Frontal cortex (tissue), 4 donors: ENCODE results near the gene CIRBP. TPM values are rescaled to one million over a fixed set of nuclear protein-coding genes. Genes with fewer than 3 reads are reported as not detected.

ENCODE experiments used
- DNase-seq, 2 donors: peaks; one replicate each; pipeline ENCODE4 v3.0.0; 2012; ENCODE audit warnings: low spot score in 2 of 2
- FAIRE-seq: peaks from 2 replicates; lab custom pipeline; 2012; peaks lifted over from hg19 to GRCh38; lab: Jason Lieb, UNC
- total RNA-seq: library from RNA; depleted of rRNA; stranded (reverse); fragments of >200 nt; gene quantifications from one replicate; pipeline ENCODE4 v1.2.3, GENCODE V29; 2014
- donor health status: control.
- donor health status: control.
- donor health status: control.

CIRBP gene
- total RNA-seq, 1 donor from 2014 or later: 573 TPM

GRCh38 chr19:1275976-1276627 is 7.0 kb downstream of the CIRBP start:
- DNase-seq (no peak), FAIRE-seq (no peak)

GRCh38 chr19:1276628-1277022 is 7.5 kb downstream of the CIRBP start:
- FAIRE-seq (no peak), DNase-seq (no peak)

GRCh38 chr19:1277061-1277460 is 7.9 kb downstream of the CIRBP start:
- DNase-seq: no peak
- no peak for FAIRE-seq

- no peak for FAIRE-seq
- DNase-seq: no peak
These were observed 8.9 kb downstream of the CIRBP start for GRCh38 chr19:1278074-1278473.

- FAIRE-seq (no peak), DNase-seq (no peak)
These were observed 9.9 kb downstream of the CIRBP start for GRCh38 chr19:1278713-1279660.

GRCh38 chr19:1279782-1280341 is 10.7 kb downstream of the CIRBP start:
- FAIRE-seq: no peak
- peak; percentile 88 to 92 for DNase-seq

GRCh38 chr19:1280636-1281568 is 11.8 kb downstream of the CIRBP start:
- no peak for FAIRE-seq
- DNase-seq: no peak

- DNase-seq: no peak
- FAIRE-seq: no peak
These were observed 12.6 kb downstream of the CIRBP start for GRCh38 chr19:1281569-1282287.

GRCh38 chr19:1282588-1283206 is 13.6 kb downstream of the CIRBP start:
- FAIRE-seq (no peak), DNase-seq (no peak)

GRCh38 chr19:1283207-1283916 is 14.2 kb downstream of the CIRBP start:
- FAIRE-seq: no peak
- DNase-seq: no peak

GRCh38 chr19:1283917-1284292 is 14.8 kb downstream of the CIRBP start:
- FAIRE-seq: no peak
- no peak for DNase-seq

GRCh38 chr19:1284293-1284978 is 15.3 kb downstream of the CIRBP start:
- no peak for FAIRE-seq
- no peak for DNase-seq

- no peak for FAIRE-seq
- DNase-seq: no peak
These were observed 16.0 kb downstream of the CIRBP start for GRCh38 chr19:1284979-1285736.

GRCh38 chr19:1285737-1286360 is 16.7 kb downstream of the CIRBP start, which contains the start of gene EFNA2:
Gene EFNA2, plus strand, starts transcription at chr19:1285873. Its CDS starts 296 bp downstream, at chr19:1286169.
- FAIRE-seq: no peak
- peak in 1 of 2 donors; percentile 77 for DNase-seq

- FAIRE-seq: no peak
- no peak for DNase-seq
These were observed 17.6 kb downstream of the CIRBP start for GRCh38 chr19:1286487-1287353.
